GM12878 (cell line): ENCODE measurements around the gene ADAMTSL1. TPM values are rescaled to one million over a fixed set of nuclear protein-coding genes. Genes with fewer than 3 reads are reported as not detected.

ENCODE experiments used
- ATAC-seq: fragments of 200-7000 bp; cut with Tn5 transposase; 3 replicates; pipeline ENCODE4 v1.9.1; 2020; ENCODE audit warnings: mild to moderate bottlenecking, moderate library complexity
- BruUV-seq: library from RNA; stranded (reverse); fragments of 400-500 nt; replicated peaks from 2 replicates; lab custom pipeline; 2021; lab: Mats Ljungman, UMichigan
- CTCF ChIA-PET: fragments of 300-600 bp; sonication (Branson Sonifier 250); formaldehyde crosslinking; extraction: SDS; loops from one replicate; lab custom pipeline; 2021; ENCODE audit warnings: inconsistent platforms; lab: Yijun Ruan, JAX
- POLR2A ChIA-PET: fragments of 350-600 bp; formaldehyde crosslinking; extraction: SDS; loops from one replicate; lab custom pipeline; 2021; ENCODE audit warnings: inconsistent platforms; lab: Charles Lee
- RAD21 ChIA-PET: fragments of 300-600 bp; sonication (Branson Sonifier 250); formaldehyde crosslinking; loops from one replicate; lab custom pipeline; 2023; ENCODE audit warnings: antibody characterized with exemption; ENCODE audit not compliant: unreplicated experiment; lab: Charles Lee
- SMC1A ChIA-PET: fragments of 300-600 bp; sonication (Branson Sonifier 250); formaldehyde crosslinking; loops from one replicate; lab custom pipeline; 2023; ENCODE audit not compliant: unreplicated experiment, uncharacterized antibody; lab: Charles Lee
- DNase-seq: peaks from one replicate; pipeline ENCODE4 v3.0.0-alpha.2; 2011; ENCODE audit warnings: low read depth, low spot score
- FAIRE-seq: peaks from 3 replicates; lab custom pipeline; 2011; peaks lifted over from hg19 to GRCh38; lab: Jason Lieb, UNC
- H2AFZ ChIP-seq: 2 replicates; pipeline ENCODE4 v1.6.0; 2011; ENCODE audit warnings: low read depth, low read length, control low read depth; ENCODE audit not compliant: control insufficient read depth
- H3K27ac ChIP-seq: 2 replicates; pipeline ENCODE4 v1.5.1; 2011; ENCODE audit warnings: control low read depth; ENCODE audit not compliant: control insufficient read depth, insufficient read depth
- H3K27me3 ChIP-seq, 2 experiments: replicated peaks in 1 of 2; 2 replicates each; pipeline versions ENCODE4 v1.6.0 to v1.6.1; 2011; ENCODE audit warnings: low read length in 1 of 2; ENCODE audit not compliant: control insufficient read depth in 2 of 2, insufficient read depth in 2 of 2
- H3K36me3 ChIP-seq, 2 experiments: 2 replicates each; pipeline ENCODE4 v1.5.1; 2011; ENCODE audit warnings: low read length in 1 of 2; ENCODE audit not compliant: control insufficient read depth in 2 of 2, insufficient read depth in 2 of 2
- H3K4me1 ChIP-seq: 2 replicates; pipeline ENCODE4 v1.6.1; 2011; ENCODE audit warnings: mild to moderate bottlenecking, low read length, moderate library complexity, mixed read lengths; ENCODE audit not compliant: control insufficient read depth, insufficient read depth
- H3K4me2 ChIP-seq: 2 replicates; pipeline ENCODE4 v1.6.0; 2011; ENCODE audit warnings: control low read depth; ENCODE audit not compliant: control insufficient read depth, insufficient read depth
- H3K4me3 ChIP-seq: fragments of 200-600 bp; sonication (generic); 2 replicates; pipeline ENCODE4 v1.5.1; 2016
- H3K79me2 ChIP-seq: 2 replicates; pipeline ENCODE4 v1.6.0; 2011; ENCODE audit warnings: low read length; ENCODE audit not compliant: control insufficient read depth, insufficient read depth
- H3K9ac ChIP-seq: 2 replicates; pipeline ENCODE4 v1.8.0; 2011; ENCODE audit warnings: low read length, control low read depth, mixed read lengths; ENCODE audit not compliant: control insufficient read depth, insufficient read depth
- H3K9me3 ChIP-seq: replicated peaks from 3 replicates; pipeline ENCODE4 v1.5.1; 2011; ENCODE audit warnings: mild to moderate bottlenecking, low read length; ENCODE audit not compliant: control insufficient read depth, insufficient read depth
- H4K20me1 ChIP-seq: 2 replicates; pipeline ENCODE4 v1.6.0; 2011; ENCODE audit not compliant: control insufficient read depth, insufficient read depth
- ATF3 ChIP-seq: IDR thresholded peaks from 2 replicates; pipeline ENCODE4 v1.6.1; 2011; ENCODE audit warnings: low read depth, mild to moderate bottlenecking, low read length, moderate library complexity, borderline replicate concordance; ENCODE audit errors: extremely low read depth
- ATF7 ChIP-seq: fragments of 450-650 bp; IDR thresholded peaks from 2 replicates; pipeline ENCODE4 v1.6.1; 2016; ENCODE audit warnings: low read depth, mild to moderate bottlenecking
- BHLHE40 ChIP-seq, 2 experiments: fragments of 450-650 bp in 1 of 2; IDR thresholded peaks; 2 replicates each; pipeline ENCODE4 v1.6.1; 2011 to 2017; ENCODE audit warnings: low read depth in 2 of 2, borderline replicate concordance in 1 of 2, improper control_type of control experiment in 1 of 2, low read length in 1 of 2, mild to moderate bottlenecking in 1 of 2
- FOXK2 ChIP-seq: fragments of 450-650 bp; IDR thresholded peaks from 2 replicates; pipeline ENCODE4 v1.6.1; 2017; ENCODE audit warnings: mild to moderate bottlenecking, moderate library complexity
- GATAD2B ChIP-seq: fragments of 450-650 bp; conservative IDR thresholded peaks from 2 replicates; pipeline ENCODE4 v1.6.1; 2017; ENCODE audit warnings: low read depth, mild to moderate bottlenecking, moderate library complexity
- KAT2A ChIP-seq: conservative IDR thresholded peaks from 2 replicates; pipeline ENCODE4 v1.6.1; 2011; ENCODE audit warnings: low read depth, low read length; ENCODE audit not compliant: control insufficient read depth
- MTA2 ChIP-seq: fragments of 450-650 bp; IDR thresholded peaks from 2 replicates; pipeline ENCODE4 v1.6.1; 2016; ENCODE audit warnings: low read depth, mild to moderate bottlenecking, moderate library complexity
- PAX8 ChIP-seq: fragments of 450-650 bp; IDR thresholded peaks from 2 replicates; pipeline ENCODE4 v1.6.1; 2017; ENCODE audit warnings: mild to moderate bottlenecking, moderate library complexity
- PBX3 ChIP-seq: IDR thresholded peaks from 2 replicates; pipeline ENCODE4 v1.6.1; 2011; ENCODE audit warnings: mild to moderate bottlenecking, low read depth, low read length, moderate library complexity; ENCODE audit not compliant: insufficient replicate concordance
- POU2F2 ChIP-seq: IDR thresholded peaks from 3 replicates; pipeline ENCODE4 v1.6.1; 2011; ENCODE audit warnings: low read depth, mild to moderate bottlenecking, low read length, borderline replicate concordance
- RAD21 ChIP-seq: IDR thresholded peaks from 2 replicates; pipeline ENCODE4 v1.6.1; 2011; ENCODE audit warnings: mild to moderate bottlenecking, low read depth, low read length, moderate library complexity; ENCODE audit not compliant: insufficient read depth
- RAD51 ChIP-seq: fragments of 450-650 bp; IDR thresholded peaks from 2 replicates; pipeline ENCODE4 v1.6.1; 2016; ENCODE audit warnings: moderate library complexity, mild to moderate bottlenecking, inconsistent platforms
- RBBP5 ChIP-seq: fragments of 200-600 bp; sonication (generic); conservative IDR thresholded peaks from 2 replicates; pipeline ENCODE4 v1.6.1; 2016
- SMAD1 ChIP-seq: fragments of 450-650 bp; IDR thresholded peaks from 2 replicates; pipeline ENCODE4 v1.6.1; 2018; ENCODE audit warnings: mild to moderate bottlenecking, low read depth; ENCODE audit not compliant: partially characterized antibody
- STAT1 ChIP-seq: fragments of 450-650 bp; conservative IDR thresholded peaks from 2 replicates; pipeline ENCODE4 v1.6.1; 2014; ENCODE audit warnings: antibody characterized with exemption, mild to moderate bottlenecking
- TAF1 ChIP-seq: IDR thresholded peaks from 2 replicates; pipeline ENCODE4 v1.6.1; 2011; ENCODE audit warnings: mild to moderate bottlenecking, low read depth, low read length, borderline replicate concordance
- ZNF24 ChIP-seq: fragments of 450-650 bp; IDR thresholded peaks from 2 replicates; pipeline ENCODE4 v1.6.1; 2017; ENCODE audit warnings: antibody characterized with exemption, mild to moderate bottlenecking
- ZZZ3 ChIP-seq: IDR thresholded peaks from 2 replicates; pipeline ENCODE4 v1.6.1; 2011; ENCODE audit warnings: low read depth; ENCODE audit not compliant: control insufficient read depth, insufficient read length
- WGBS: methylation state at CpG from one replicate; pipeline ENCODE4 v1.1.6; 2016; ENCODE audit warnings: low lambda C conversion rate; ENCODE audit not compliant: insufficient replicate concordance, insufficient coverage; ENCODE audit errors: missing lambda C conversion rate; 5-methylcytosine and 5-hydroxymethylcytosine counted together
- in situ Hi-C: fragments of 300-500 bp; cut with MboI; formaldehyde crosslinking; loops from 9 replicates; pipeline ENCODE4 v1.14.3; 2018; ENCODE audit warnings: mixed read lengths
- intact Hi-C: fragments of 100-400 bp; cut with micrococcal nuclease; formaldehyde crosslinking; loops from one replicate; pipeline ENCODE4 v1.14.2; 2022; ENCODE audit not compliant: unreplicated experiment
- polyA plus RNA-seq, 11 experiments: library from polyadenylated mRNA; depleted of rRNA in 4 of 11; unstranded in 6 of 11; stranded (reverse) in 5 of 11; fragments of >200 nt; fragmentation: Nextera tagmentation in 4 of 11; fragmentation: Illumina TruSeq in 1 of 11; extraction: Ambion mirVana in 4 of 11; extraction: Trizol in 1 of 11; gene quantifications; 1 replicate in 1 of 11; 2 replicates in 10 of 11; pipeline versions ENCODE4 v1.2.1 to v1.2.3, GENCODE V29; 2011 to 2016; ENCODE audit warnings: inconsistent platforms in 2 of 11, missing spikeins in 2 of 11, low read depth in 1 of 11
- total RNA-seq, 4 experiments: library from RNA; depleted of rRNA in 3 of 4; stranded (reverse); fragments of >200 nt in 3 of 4; fragmentation: Illumina TruSeq in 1 of 4; extraction: Trizol in 1 of 4; gene quantifications; 2 replicates each; pipeline versions ENCODE4 v1.2.1 to v1.2.3, GENCODE V29; 2013 to 2021

Gene ADAMTSL1
- total and polyA plus RNA-seq, 10 of the 15 experiments (the other 5 are each of a cell fraction or from before 2014, with no cell fraction given): 0.01 to 0.10 (median 0.07) TPM; not detected in 6

GRCh38 chr9:18761742-18762300, 287.9 kb downstream of the ADAMTSL1 start:
- H3K4me2 ChIP-seq: no peak overlapping the region
- no peaks in the 10 kb centered on the region for H3K36me3 ChIP-seq
- no peak overlapping the region for H3K4me3 ChIP-seq
- ChIA-PET RAD21 (no interaction called here), POLR2A (no interaction called here), CTCF (no interaction called here), SMC1A (no interaction called here)
- in situ Hi-C loops: no loop called here
- intact Hi-C loops: no loop called here
- BruUV-seq: no TSS peak
- no peaks in the 10 kb centered on the region for H4K20me1 ChIP-seq
- DNase-seq (no peak), ATAC-seq (no peak), FAIRE-seq (no peak)
- no peaks in the 10 kb centered on the region for H3K9me3 ChIP-seq
- no peaks in the 10 kb centered on the region for H3K27me3 ChIP-seq
- H3K4me1 ChIP-seq: no peaks in the 10 kb centered on the region
- WGBS: 69% methylated on average over 2 of the region's 2 CpGs
- no peak overlapping the region for H3K27ac ChIP-seq
- no peak overlapping the region for H3K9ac ChIP-seq
- no peak for TF ChIP-seq RBBP5
- TF ChIP-seq GATAD2B: no peak
- TF ChIP-seq RAD51: no peak
- TF ChIP-seq POU2F2: no peak
- no peak for TF ChIP-seq FOXK2
- TF ChIP-seq BHLHE40 (IDR thresholded peaks at IDR 0.05; ENCODE audit: borderline replicate concordance in 1 of 2, low read depth in 2 of 2, low read length in 1 of 2): no peak
- no peak for TF ChIP-seq ATF7
- no peak for TF ChIP-seq KAT2A
- no peak for TF ChIP-seq RAD21
- no peak for TF ChIP-seq MTA2
- no peak for TF ChIP-seq ZZZ3
- no peak for TF ChIP-seq PAX8
- no peak for TF ChIP-seq ZNF24
- no peak for TF ChIP-seq TAF1
- TF ChIP-seq STAT1: no peak
- no peak for TF ChIP-seq PBX3
- no peak for TF ChIP-seq ATF3
- TF ChIP-seq SMAD1: no peak
- TF ChIP-seq, all 136 proteins: peak for 0
- H2AFZ ChIP-seq: no peak overlapping the region
- no peaks in the 10 kb centered on the region for H3K79me2 ChIP-seq
